Body of pancreas (tissue), 4 donors: ENCODE measurements around the gene GAREM1. TPM values are rescaled to one million over a fixed set of nuclear protein-coding genes. Genes with fewer than 3 reads are reported as not detected.
A peak's percentile ranks its signal among the peaks of the same experiment; 100 is the strongest.

Source experiments
- ATAC-seq: fragments of 150-250 bp; one replicate; pipeline ENCODE4 v1.9.1; 2016
- DNase-seq, 4 donors: peaks; one replicate each; pipeline ENCODE4 v3.0.0-alpha.2; 2019
- H3K27ac ChIP-seq, 4 donors: fragments of 200-600 bp; sonication (generic); 1 replicate in 3 of 4; 2 replicates in 1 of 4; pipeline versions ENCODE4 v1.5.1 to v1.6.1; 2016 to 2019; ENCODE audit warnings: mild to moderate bottlenecking in 1 of 4, mixed read lengths in 1 of 4, moderate library complexity in 1 of 4
- H3K27me3 ChIP-seq, 2 donors: fragments of 200-600 bp; sonication (generic); one replicate each; pipeline ENCODE4 v1.6.0; 2016; ENCODE audit warnings: mild to moderate bottlenecking in 1 of 2
- H3K36me3 ChIP-seq, 2 donors: fragments of 200-600 bp; sonication (generic); replicated peaks in 1 of 2; 2 replicates each; pipeline ENCODE4 v1.5.1; 2016; ENCODE audit warnings: low read depth in 2 of 2; ENCODE audit not compliant: insufficient read depth in 1 of 2
- H3K4me1 ChIP-seq: fragments of 200-600 bp; sonication (generic); one replicate; pipeline ENCODE4 v1.6.0; 2016
- H3K4me3 ChIP-seq, 2 donors: fragments of 200-600 bp; sonication (generic); 1 replicate in 1 of 2; 2 replicates in 1 of 2; pipeline ENCODE4 v1.5.1; 2016 to 2019
- H3K9me3 ChIP-seq, 3 donors: fragments of 200-600 bp; sonication (generic); 1 replicate in 2 of 3; 2 replicates in 1 of 3; pipeline ENCODE4 v1.5.1; 2016
- CTCF ChIP-seq, 7 experiments: fragments of 450-650 bp in 4 of 7; fragments of 200-600 bp in 3 of 7; sonication (generic) in 3 of 7; IDR thresholded peaks; one replicate each; pipeline ENCODE4 v1.5.1; 2016 to 2019; ENCODE audit warnings: antibody characterized with exemption in 7 of 7
- POLR2A ChIP-seq, 3 donors: fragments of 450-650 bp; IDR thresholded peaks; one replicate each; pipeline ENCODE4 v1.6.1; 2016; ENCODE audit warnings: antibody characterized with exemption in 3 of 3, mild to moderate bottlenecking in 2 of 3
- WGBS, 2 donors: methylation state at CpG; one replicate each; pipeline ENCODE4 v1.1.5; 2017; 5-methylcytosine and 5-hydroxymethylcytosine counted together
- intact Hi-C: fragments of 100-400 bp; cut with DNase I; formaldehyde crosslinking; loops from one replicate; pipeline ENCODE4 v1.15.1; 2023
- total RNA-seq, 2 donors: library from RNA; depleted of rRNA; stranded (reverse); fragments of >200 nt; gene quantifications; one replicate each; pipeline ENCODE4 v1.1.0, GENCODE V29; 2016

The GAREM1 gene
- total RNA-seq, 2 donors from 2014 or later = 16.1 to 16.8 TPM

- intact Hi-C loops = no loop called here
- ATAC-seq (peak; percentile 28), DNase-seq (no peak)
Observed at GRCh38 chr18:32425466-32425865, 45.2 kb downstream of the GAREM1 start.

GRCh38 chr18:32424696-32425095 lies 46.0 kb downstream of the GAREM1 start:
- no peaks in the 10 kb centered on the region for H3K9me3 ChIP-seq
- no peak overlapping the region for H3K27ac ChIP-seq
- 22% methylated on average over 1 of the region's 1 CpG for WGBS, 2 donors

More at GRCh38 chr18:32425466-32425865, 45.2 kb downstream of the GAREM1 start:
- Histone ChIP-seq H3K9me3 (no peaks in the 10 kb centered on the region), H3K4me3 (no peak overlapping the region), H3K4me1 (peaks cover 47% of the 10 kb centered on the region), H3K27ac (peak overlapping the region in 1 of 4 donors; percentile 27), H3K27me3 (no peaks in the 10 kb centered on the region), H3K36me3 (no peaks in the 10 kb centered on the region)
- 62 to 76% methylated on average over 1 of the region's 1 CpG for WGBS, 2 donors
- TF ChIP-seq CTCF (IDR thresholded peaks at IDR 0.05) = no peak
- no peak for TF ChIP-seq POLR2A (IDR thresholded peaks at IDR 0.05)

GRCh38 chr18:32422978-32423740 lies 47.5 kb downstream of the GAREM1 start:
- 90 to 91% methylated on average over 4 of the region's 4 CpGs for WGBS, 2 donors

More at GRCh38 chr18:32424696-32425095, 46.0 kb downstream of the GAREM1 start:
- Histone ChIP-seq H3K4me1 (peaks cover 47% of the 10 kb centered on the region), H3K36me3 (no peaks in the 10 kb centered on the region), H3K27me3 (no peaks in the 10 kb centered on the region), H3K4me3 (no peak overlapping the region)
- intact Hi-C loops = no loop called here
- ATAC-seq (no peak), DNase-seq (no peak)
- TF ChIP-seq CTCF (IDR thresholded peaks at IDR 0.05) = no peak
- no peak for TF ChIP-seq POLR2A (IDR thresholded peaks at IDR 0.05)

GRCh38 chr18:32422201-32422600 lies 48.5 kb downstream of the GAREM1 start:
- Histone ChIP-seq H3K36me3 (no peaks in the 10 kb centered on the region), H3K4me1 (peaks cover 36% of the 10 kb centered on the region), H3K27me3 (no peaks in the 10 kb centered on the region), H3K27ac (no peak overlapping the region), H3K4me3 (no peak overlapping the region), H3K9me3 (no peaks in the 10 kb centered on the region)
- ATAC-seq = no peak
- DNase-seq = no peak
- TF ChIP-seq POLR2A (IDR thresholded peaks at IDR 0.05) (no peak), CTCF (IDR thresholded peaks at IDR 0.05) (no peak)
- WGBS, 2 donors = 87 to 89% methylated on average over 3 of the region's 3 CpGs
- intact Hi-C loops = no loop called here

More at GRCh38 chr18:32422978-32423740, 47.5 kb downstream of the GAREM1 start:
- Histone ChIP-seq H3K27ac (no peak overlapping the region), H3K36me3 (no peaks in the 10 kb centered on the region), H3K4me3 (no peak overlapping the region), H3K9me3 (no peaks in the 10 kb centered on the region), H3K4me1 (peaks cover 46% of the 10 kb centered on the region), H3K27me3 (no peaks in the 10 kb centered on the region)
- intact Hi-C loops = no loop called here
- TF ChIP-seq POLR2A (IDR thresholded peaks at IDR 0.05) (no peak), CTCF (IDR thresholded peaks at IDR 0.05) (no peak)
- no peak for ATAC-seq
- no peak for DNase-seq
